HS-27A (cell line): Measurements from ENCODE around the gene PSORS1C1.
A peak's percentile ranks its signal among the peaks of the same experiment; 100 is the strongest.
"Not testable (repeated sequence)": the region's sequence is repeated elsewhere in the genome, so short reads cannot be mapped to it uniquely, and the experiment has no call there.

Source experiments
- DNase-seq: peaks from one replicate; pipeline ENCODE4 v3.0.0-alpha.2; 2012; ENCODE audit warnings: low read depth, missing footprints

PSORS1C1 gene

GRCh38 chr6:31158863-31159855 is 44.6 kb downstream of the PSORS1C1 start:
- DNase-seq, result no peak

- DNase-seq, result no peak
These were observed 46.9 kb downstream of the PSORS1C1 start for GRCh38 chr6:31161216-31162126.

- DNase-seq, result no peak
These were observed 48.0 kb downstream of the PSORS1C1 start for GRCh38 chr6:31162463-31163165.

- DNase-seq, result no peak
These were observed 49.3 kb downstream of the PSORS1C1 start for GRCh38 chr6:31163922-31164321.

GRCh38 chr6:31164475-31165063 is 50.0 kb downstream of the PSORS1C1 start:
- DNase-seq, result not testable (repeated sequence)

GRCh38 chr6:31165064-31165832 is 50.6 kb downstream of the PSORS1C1 start:
- not testable (repeated sequence) for DNase-seq

- DNase-seq, result no peak
These were observed 51.4 kb downstream of the PSORS1C1 start for GRCh38 chr6:31165986-31166385.

- no peak for DNase-seq
These were observed 54.0 kb downstream of the PSORS1C1 start for GRCh38 chr6:31168606-31169005.

GRCh38 chr6:31169123-31169857 is 54.7 kb downstream of the PSORS1C1 start:
- DNase-seq, result no peak

GRCh38 chr6:31169858-31170599 is 55.4 kb downstream of the PSORS1C1 start:
- not testable (repeated sequence) for DNase-seq

- DNase-seq, result no peak
These were observed 55.9 kb downstream of the PSORS1C1 start, which contains the start of gene POU5F1 for GRCh38 chr6:31170600-31170881. Gene POU5F1, minus strand, starts transcription at chr6:31170682. Its CDS starts 62 bp downstream, at chr6:31170620.

- no peak for DNase-seq
These were observed 56.5 kb downstream of the PSORS1C1 start for GRCh38 chr6:31170987-31171671.

GRCh38 chr6:31171931-31172905 is 57.6 kb downstream of the PSORS1C1 start:
- DNase-seq, result no peak

- no peak for DNase-seq
These were observed 58.4 kb downstream of the PSORS1C1 start for GRCh38 chr6:31172973-31173384.

- no peak for DNase-seq
These were observed 58.8 kb downstream of the PSORS1C1 start for GRCh38 chr6:31173406-31173805.

GRCh38 chr6:31174378-31174777 is 59.8 kb downstream of the PSORS1C1 start:
- DNase-seq, result no peak

- DNase-seq, result peak; percentile 86
These were observed 61.4 kb downstream of the PSORS1C1 start for GRCh38 chr6:31175971-31176370.
